Body of pancreas (tissue), 4 donors: ENCODE measurements around the gene BMP7. TPM values are rescaled to one million over a fixed set of nuclear protein-coding genes. Genes with fewer than 3 reads are reported as not detected.

Experiments used
- ATAC-seq: fragments of 150-250 bp; one replicate; pipeline ENCODE4 v1.9.1; 2016
- DNase-seq, 4 donors: peaks; one replicate each; pipeline ENCODE4 v3.0.0-alpha.2; 2019
- H3K27ac ChIP-seq, 4 donors: fragments of 200-600 bp; sonication (generic); 1 replicate in 3 of 4; 2 replicates in 1 of 4; pipeline versions ENCODE4 v1.5.1 to v1.6.1; 2016 to 2019; ENCODE audit warnings: mild to moderate bottlenecking in 1 of 4, mixed read lengths in 1 of 4, moderate library complexity in 1 of 4
- H3K27me3 ChIP-seq, 2 donors: fragments of 200-600 bp; sonication (generic); one replicate each; pipeline ENCODE4 v1.6.0; 2016; ENCODE audit warnings: mild to moderate bottlenecking in 1 of 2
- H3K36me3 ChIP-seq, 2 donors: fragments of 200-600 bp; sonication (generic); replicated peaks in 1 of 2; 2 replicates each; pipeline ENCODE4 v1.5.1; 2016; ENCODE audit warnings: low read depth in 2 of 2; ENCODE audit not compliant: insufficient read depth in 1 of 2
- H3K4me1 ChIP-seq: fragments of 200-600 bp; sonication (generic); one replicate; pipeline ENCODE4 v1.6.0; 2016
- H3K4me3 ChIP-seq, 2 donors: fragments of 200-600 bp; sonication (generic); 1 replicate in 1 of 2; 2 replicates in 1 of 2; pipeline ENCODE4 v1.5.1; 2016 to 2019
- H3K9me3 ChIP-seq, 3 donors: fragments of 200-600 bp; sonication (generic); 1 replicate in 2 of 3; 2 replicates in 1 of 3; pipeline ENCODE4 v1.5.1; 2016
- POLR2A ChIP-seq, 3 donors: fragments of 450-650 bp; IDR thresholded peaks; one replicate each; pipeline ENCODE4 v1.6.1; 2016; ENCODE audit warnings: antibody characterized with exemption in 3 of 3, mild to moderate bottlenecking in 2 of 3
- WGBS, 2 donors: methylation state at CpG; one replicate each; pipeline ENCODE4 v1.1.5; 2017; 5-methylcytosine and 5-hydroxymethylcytosine counted together
- intact Hi-C: fragments of 100-400 bp; cut with DNase I; formaldehyde crosslinking; loops from one replicate; pipeline ENCODE4 v1.15.1; 2023
- total RNA-seq, 2 donors: library from RNA; depleted of rRNA; stranded (reverse); fragments of >200 nt; gene quantifications; one replicate each; pipeline ENCODE4 v1.1.0, GENCODE V29; 2016
- TF ChIP-seq, protein P1 (sequence below), 7 experiments: fragments of 450-650 bp in 4 of 7; fragments of 200-600 bp in 3 of 7; sonication (generic) in 3 of 7; IDR thresholded peaks; one replicate each; pipeline ENCODE4 v1.5.1; 2016 to 2019; ENCODE audit warnings: antibody characterized with exemption in 7 of 7

The BMP7 gene
- total RNA-seq, 2 donors from 2014 or later: 4.2 TPM; not detected in 1

DNA sequence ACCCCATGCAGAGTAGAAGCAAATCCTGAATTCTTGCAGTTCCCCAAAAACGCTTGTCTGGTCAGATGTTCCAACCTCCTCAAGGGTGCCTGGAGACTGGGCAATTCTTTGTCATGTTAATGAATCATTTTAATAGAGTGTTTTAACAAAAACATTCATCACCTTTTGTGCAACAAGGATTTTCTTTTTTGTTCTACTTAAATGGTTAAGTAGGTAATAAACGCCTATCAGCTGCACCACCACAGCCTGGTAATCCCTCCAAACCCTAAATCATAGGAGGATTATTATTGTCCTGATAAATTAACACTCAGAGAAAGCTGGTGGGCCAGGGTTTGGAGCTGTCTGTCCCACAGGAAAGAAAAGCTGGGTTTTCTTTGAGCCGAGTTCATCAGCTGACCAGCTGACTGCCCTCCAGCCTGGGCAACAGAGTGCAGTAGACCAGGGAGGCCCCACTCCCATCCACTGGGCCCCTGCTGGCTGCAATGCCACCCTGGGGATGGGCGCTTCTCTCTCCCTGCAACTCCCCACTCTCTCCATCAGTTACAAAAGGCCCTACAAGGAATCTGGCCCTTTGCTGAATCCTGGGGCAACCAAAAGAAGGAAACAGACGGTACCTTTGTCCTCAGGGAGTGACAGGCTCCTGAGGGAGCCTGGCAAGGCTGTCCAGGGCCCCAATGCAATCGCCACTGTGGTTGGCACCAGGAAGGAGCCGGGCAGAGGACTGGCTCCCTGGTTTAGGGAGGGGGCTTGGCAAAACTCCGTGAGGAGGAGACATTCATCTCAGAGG, 23.1 kb upstream of the BMP7 start:
- Histone ChIP-seq H3K36me3 (no peaks in the 10 kb centered on the region), H3K27me3 (no peaks in the 10 kb centered on the region), H3K4me3 (no peak overlapping the region), H3K27ac (no peak overlapping the region), H3K9me3 (no peaks in the 10 kb centered on the region), H3K4me1 (no peaks in the 10 kb centered on the region)
- DNase-seq: no peak
- 42 to 54% methylated on average over 4 to 8 of the region's 8 CpGs for WGBS, 2 donors
- no peak for ATAC-seq
- intact Hi-C loops: no loop called here
- TF ChIP-seq, protein P1, sequence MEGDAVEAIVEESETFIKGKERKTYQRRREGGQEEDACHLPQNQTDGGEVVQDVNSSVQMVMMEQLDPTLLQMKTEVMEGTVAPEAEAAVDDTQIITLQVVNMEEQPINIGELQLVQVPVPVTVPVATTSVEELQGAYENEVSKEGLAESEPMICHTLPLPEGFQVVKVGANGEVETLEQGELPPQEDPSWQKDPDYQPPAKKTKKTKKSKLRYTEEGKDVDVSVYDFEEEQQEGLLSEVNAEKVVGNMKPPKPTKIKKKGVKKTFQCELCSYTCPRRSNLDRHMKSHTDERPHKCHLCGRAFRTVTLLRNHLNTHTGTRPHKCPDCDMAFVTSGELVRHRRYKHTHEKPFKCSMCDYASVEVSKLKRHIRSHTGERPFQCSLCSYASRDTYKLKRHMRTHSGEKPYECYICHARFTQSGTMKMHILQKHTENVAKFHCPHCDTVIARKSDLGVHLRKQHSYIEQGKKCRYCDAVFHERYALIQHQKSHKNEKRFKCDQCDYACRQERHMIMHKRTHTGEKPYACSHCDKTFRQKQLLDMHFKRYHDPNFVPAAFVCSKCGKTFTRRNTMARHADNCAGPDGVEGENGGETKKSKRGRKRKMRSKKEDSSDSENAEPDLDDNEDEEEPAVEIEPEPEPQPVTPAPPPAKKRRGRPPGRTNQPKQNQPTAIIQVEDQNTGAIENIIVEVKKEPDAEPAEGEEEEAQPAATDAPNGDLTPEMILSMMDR (IDR thresholded peaks at IDR 0.05): no peak
- no peak for TF ChIP-seq POLR2A (IDR thresholded peaks at IDR 0.05)

DNA sequence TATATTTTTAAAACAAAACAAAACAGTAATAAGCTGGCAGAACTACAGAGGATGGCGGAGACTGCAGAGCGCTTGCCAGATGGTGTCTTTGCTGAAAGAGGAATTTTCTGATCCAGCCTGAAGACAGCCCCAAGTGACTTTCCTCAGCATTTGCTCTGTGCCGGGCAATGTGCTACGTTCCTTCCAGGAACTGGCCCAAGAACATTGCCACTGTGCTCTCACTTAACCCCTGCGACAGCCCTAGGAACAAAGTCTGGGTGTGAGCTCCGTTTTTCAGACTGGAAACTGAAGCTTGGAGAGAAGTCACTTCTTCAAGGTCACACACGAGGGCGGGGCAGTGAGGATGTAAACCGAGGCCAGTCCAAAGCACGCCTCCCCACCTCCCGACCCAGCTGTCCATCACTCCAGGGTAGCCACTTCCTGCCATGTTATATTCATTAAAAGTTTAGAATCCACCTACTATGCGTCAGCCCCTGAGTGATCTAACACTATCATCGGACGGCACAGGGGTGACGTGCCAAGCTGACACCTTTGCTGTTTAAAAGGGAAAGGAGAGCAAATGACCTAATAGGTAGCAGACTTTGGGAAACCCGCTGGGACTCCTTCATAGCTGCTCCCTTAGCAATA, 22.3 kb upstream of the BMP7 start:
- Histone ChIP-seq H3K4me3 (no peak overlapping the region), H3K36me3 (no peaks in the 10 kb centered on the region), H3K27me3 (no peaks in the 10 kb centered on the region), H3K9me3 (no peaks in the 10 kb centered on the region), H3K27ac (no peak overlapping the region), H3K4me1 (no peaks in the 10 kb centered on the region)
- no peak for TF ChIP-seq POLR2A (IDR thresholded peaks at IDR 0.05)
- TF ChIP-seq, protein P1 (IDR thresholded peaks at IDR 0.05): no peak
- 32 to 34% methylated on average over 5 to 16 of the region's 16 CpGs for whole genome bisulfite sequencing, 2 donors
- intact Hi-C loops: no loop called here
- ATAC-seq (no peak), DNase-seq (no peak)

DNA sequence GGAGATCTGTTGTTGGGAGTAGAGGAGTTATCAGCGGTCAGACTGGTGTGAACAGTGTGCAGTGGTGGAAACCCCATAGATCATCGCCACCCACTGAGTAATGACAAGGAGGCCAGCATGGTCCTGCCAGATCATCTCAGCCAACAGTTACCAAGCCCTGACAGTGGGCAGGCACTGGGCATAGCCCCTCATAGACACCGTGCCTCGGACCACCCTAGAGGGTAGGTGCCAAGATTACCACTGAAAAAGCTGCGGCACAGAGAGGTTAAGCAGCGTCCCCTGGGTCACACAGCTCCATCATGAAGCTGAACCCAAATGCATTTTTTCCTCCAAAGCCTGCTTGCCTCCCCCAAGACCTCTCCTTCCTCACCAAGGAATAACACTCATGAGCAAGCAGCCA, 21.5 kb upstream of the BMP7 start:
- Histone ChIP-seq H3K36me3 (no peaks in the 10 kb centered on the region), H3K4me1 (no peaks in the 10 kb centered on the region), H3K4me3 (no peak overlapping the region), H3K27ac (no peak overlapping the region), H3K9me3 (no peaks in the 10 kb centered on the region), H3K27me3 (no peaks in the 10 kb centered on the region)
- DNase-seq (no peak), ATAC-seq (no peak)
- WGBS, 2 donors: 33 to 46% methylated on average over 6 of the region's 6 CpGs
- intact Hi-C loops: no loop called here
- TF ChIP-seq, protein P1 (IDR thresholded peaks at IDR 0.05): no peak
- no peak for TF ChIP-seq POLR2A (IDR thresholded peaks at IDR 0.05)

DNA sequence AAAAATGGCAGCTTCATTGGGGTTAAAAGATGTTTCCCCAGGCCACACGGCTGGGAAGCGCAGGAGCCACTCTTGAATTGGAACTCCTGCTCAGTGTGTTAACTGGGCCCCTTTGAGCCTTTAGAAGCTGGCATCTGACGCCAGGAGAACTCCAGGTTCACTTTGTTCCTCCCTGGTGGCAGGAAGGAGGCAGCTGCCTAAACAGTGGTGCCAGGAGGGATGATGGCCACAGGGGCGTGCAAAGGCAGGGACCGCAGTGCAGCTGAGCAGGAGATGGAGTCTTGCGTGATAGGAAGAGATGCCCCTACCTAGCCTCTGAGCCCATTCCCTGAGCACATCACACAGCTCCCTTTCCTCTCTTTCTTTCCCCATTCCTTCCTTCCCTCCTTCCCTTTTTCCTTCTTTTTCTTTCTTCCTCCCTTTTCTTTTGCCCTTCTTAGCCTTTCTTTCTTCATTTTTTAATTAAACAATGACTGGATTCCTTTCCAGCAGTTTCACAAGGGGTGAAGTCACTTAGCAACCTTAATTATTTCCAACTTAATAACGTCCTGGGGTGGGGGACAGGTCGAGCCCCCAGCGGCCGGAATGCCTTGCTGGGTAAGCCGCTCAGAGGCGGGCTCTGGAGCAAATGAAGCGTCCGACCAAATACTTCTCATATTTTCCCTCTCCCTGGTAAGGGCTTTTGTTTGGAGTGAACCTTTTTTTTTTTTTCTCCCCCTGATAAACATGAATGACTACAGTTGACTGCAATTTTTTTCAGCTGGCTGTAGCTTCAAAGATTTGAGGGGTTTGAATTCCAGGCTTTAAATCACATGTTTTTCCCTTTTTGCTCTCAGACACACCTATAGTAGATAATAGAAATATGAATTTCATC, 20.8 kb upstream of the BMP7 start:
- Histone ChIP-seq H3K27ac (no peak overlapping the region), H3K4me1 (no peaks in the 10 kb centered on the region), H3K4me3 (no peak overlapping the region), H3K36me3 (no peaks in the 10 kb centered on the region), H3K9me3 (no peaks in the 10 kb centered on the region), H3K27me3 (no peaks in the 10 kb centered on the region)
- no peak for DNase-seq
- TF ChIP-seq, protein P1 (IDR thresholded peaks at IDR 0.05): no peak
- no peak for TF ChIP-seq POLR2A (IDR thresholded peaks at IDR 0.05)
- intact Hi-C loops: no loop called here
- WGBS, 2 donors: 34 to 36% methylated on average over 14 of the region's 14 CpGs
- no peak for ATAC-seq
